GM11168 (cell line): ENCODE results near the gene CREB3L4.
"Not testable (repeated sequence)": the region's sequence is repeated elsewhere in the genome, so short reads cannot be mapped to it uniquely, and the experiment has no call there.

Source experiments
- in situ Hi-C: fragments of 300-500 bp; cut with MboI; formaldehyde crosslinking; loops from one replicate; pipeline ENCODE4 v1.12.0; 2022; ENCODE audit warnings: low sequenced_read_pairs; ENCODE audit not compliant: unreplicated experiment

CREB3L4 gene

DNA sequence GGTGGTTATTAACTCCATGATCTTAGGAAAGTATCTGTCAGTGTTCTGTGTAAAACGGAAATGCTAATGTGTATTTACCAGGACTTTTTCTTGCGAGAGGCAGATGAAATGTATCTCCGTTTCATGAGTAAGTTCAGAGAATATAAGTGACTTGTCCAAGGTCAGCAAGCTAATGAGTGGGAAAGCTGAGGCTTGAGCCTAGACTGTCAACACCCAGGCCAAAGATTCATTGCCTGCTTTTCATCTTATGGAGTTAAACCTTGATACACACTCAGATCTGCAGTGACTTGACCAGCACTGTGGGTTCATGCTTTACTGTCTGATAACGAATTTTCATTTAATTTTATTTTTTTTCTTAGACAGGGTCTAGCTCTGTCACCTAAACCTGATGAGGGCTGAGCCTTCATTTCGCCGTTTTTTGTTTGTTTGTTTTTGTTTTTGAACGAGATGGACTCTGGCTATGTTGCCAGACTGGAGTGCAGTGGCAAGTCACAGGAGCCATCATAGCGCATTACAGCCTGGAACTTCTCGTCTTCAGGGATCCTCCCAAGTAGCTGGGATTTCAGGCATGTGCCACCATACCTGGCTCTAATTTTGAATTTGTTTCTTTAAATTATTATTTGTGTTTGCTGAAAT lies 10.7 kb downstream of the CREB3L4 start:
- in situ Hi-C loops: loop anchor here (10.0 to 25.0 kb wide), 2 partner anchors 304 to 466 kb away; partner anchors contain the start of genes ILF2 and NPR1

GRCh38 chr1:153979091-153979490 lies 11.4 kb downstream of the CREB3L4 start:
- in situ Hi-C loops: loop anchor here (10.0 to 25.0 kb wide), 2 partner anchors 304 to 467 kb away; partner anchors contain the start of genes ILF2 and NPR1

DNA sequence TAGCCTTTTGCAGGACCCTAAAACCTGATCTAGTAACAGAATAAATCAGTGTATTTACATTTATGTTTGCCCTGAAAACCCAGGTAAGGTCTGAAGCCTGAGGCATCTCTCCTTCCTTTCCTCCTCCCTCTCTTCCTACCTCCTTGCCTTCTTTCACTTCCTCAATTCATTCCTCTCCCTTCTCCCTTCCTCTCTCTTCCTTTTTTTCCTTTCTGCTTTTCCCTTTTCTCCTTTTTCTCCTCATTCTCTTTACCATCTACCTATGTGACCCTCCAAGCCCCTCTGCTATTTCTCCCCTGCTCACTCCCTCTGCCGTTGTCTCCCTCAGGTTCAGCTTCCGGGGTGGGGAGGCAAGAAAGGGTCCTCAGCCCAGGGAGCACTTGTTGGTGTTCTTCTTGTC lies 14.0 kb downstream of the CREB3L4 start:
- in situ Hi-C loops: loop anchor here (25.0 kb wide), 1 partner anchor 469 kb away; no protein-coding TSS in a partner anchor

- in situ Hi-C loops: loop anchor here (25.0 kb wide), 1 partner anchor 472 kb away; no protein-coding TSS in a partner anchor
Measured at GRCh38 chr1:153984123-153984894, 16.6 kb downstream of the CREB3L4 start.

GRCh38 chr1:153985341-153985912 lies 17.7 kb downstream of the CREB3L4 start:
- in situ Hi-C loops: loop anchor here (25.0 kb wide), 1 partner anchor 473 kb away; no protein-coding TSS in a partner anchor

GRCh38 chr1:153985941-153986761 lies 18.4 kb downstream of the CREB3L4 start, which contains the start of gene RAB13:
TSS of gene RAB13 (minus strand) at chr1:153986339. CDS start at chr1:153986236, 103 bp downstream.
- in situ Hi-C loops: loop anchor here (25.0 kb wide), 1 partner anchor 474 kb away; no protein-coding TSS in a partner anchor

- in situ Hi-C loops: loop anchor here (25.0 kb wide), 1 partner anchor 475 kb away; no protein-coding TSS in a partner anchor
Measured at GRCh38 chr1:153987621-153988020, 19.9 kb downstream of the CREB3L4 start.

DNA sequence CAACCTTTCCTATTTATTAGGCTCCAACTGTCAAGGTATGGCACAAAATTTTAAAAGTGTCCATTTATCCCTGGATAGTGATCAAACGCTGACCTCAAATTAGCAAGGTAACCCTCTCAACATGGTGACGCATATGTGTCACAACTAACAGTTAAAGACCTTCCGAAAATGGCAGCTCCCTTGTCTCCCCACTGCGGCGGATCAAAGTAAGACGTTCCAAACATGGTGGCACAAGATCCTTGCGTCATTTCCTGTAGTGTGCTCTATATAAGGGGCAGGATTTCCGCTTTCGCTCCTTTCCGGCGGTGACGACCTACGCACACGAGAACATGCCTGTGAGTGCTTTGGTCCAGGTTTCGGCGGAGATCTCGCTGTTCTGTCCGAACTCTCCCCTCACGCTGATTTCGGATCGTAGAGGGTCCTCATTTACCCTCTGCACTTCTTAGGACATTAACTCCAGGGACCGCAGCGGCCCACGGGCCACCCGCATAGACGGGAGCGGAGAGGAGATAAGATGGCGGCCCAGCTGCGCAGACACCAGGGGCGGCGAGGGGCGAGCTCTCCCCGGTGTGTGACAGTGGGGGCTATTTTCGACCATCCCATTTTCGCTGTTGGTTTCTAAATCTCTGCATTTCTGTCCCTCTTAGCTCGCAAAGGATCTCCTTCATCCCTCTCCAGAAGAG lies 22.9 kb downstream of the CREB3L4 start, which contains the start of gene RPS27:
Gene RPS27 (plus strand): TSS at position 295 of the 683 bp plus-strand sequence. CDS start 35 bp downstream, at position 330.
- in situ Hi-C loops: loop anchor here (25.0 kb wide), 1 partner anchor 478 kb away; no protein-coding TSS in a partner anchor

- in situ Hi-C loops: loop anchor here (25.0 kb wide), 1 partner anchor 479 kb away; no protein-coding TSS in a partner anchor
Measured at GRCh38 chr1:153991151-153991630, 23.5 kb downstream of the CREB3L4 start.

GRCh38 chr1:153991806-153992205 lies 24.1 kb downstream of the CREB3L4 start:
- in situ Hi-C loops: loop anchor here (25.0 kb wide), 1 partner anchor 480 kb away; no protein-coding TSS in a partner anchor

GRCh38 chr1:153995202-153995601 lies 27.5 kb downstream of the CREB3L4 start:
- in situ Hi-C loops: loop anchor here (25.0 kb wide), 1 partner anchor 483 kb away; no protein-coding TSS in a partner anchor

DNA sequence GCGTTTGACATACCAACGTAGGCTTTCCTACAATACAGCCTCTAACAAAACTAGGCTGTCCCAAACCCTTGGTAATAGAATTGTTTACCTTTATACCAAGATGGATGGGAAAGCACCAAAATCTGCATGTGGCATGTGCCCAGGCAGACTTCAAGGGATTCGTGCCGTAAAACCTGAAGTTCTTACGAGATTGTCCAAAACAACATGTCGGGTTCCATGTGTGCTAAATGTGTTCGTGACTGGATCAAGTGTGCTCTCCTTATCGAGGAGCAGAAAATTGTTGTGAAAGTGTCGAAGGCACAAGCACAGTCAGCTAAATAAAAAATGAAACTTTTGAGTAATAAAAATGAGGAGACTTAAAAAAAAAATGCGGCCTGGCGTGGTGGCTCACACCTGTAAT lies 27.9 kb downstream of the CREB3L4 start:
- in situ Hi-C loops: loop anchor here (25.0 kb wide), 1 partner anchor 483 kb away; no protein-coding TSS in a partner anchor

- in situ Hi-C loops: loop anchor here (25.0 kb wide), 1 partner anchor 485 kb away; no protein-coding TSS in a partner anchor
Measured at GRCh38 chr1:153996882-153997281, 29.2 kb downstream of the CREB3L4 start.

- in situ Hi-C loops: no loop called here
Measured at GRCh38 chr1:154000420-154000819, 32.7 kb downstream of the CREB3L4 start.

DNA sequence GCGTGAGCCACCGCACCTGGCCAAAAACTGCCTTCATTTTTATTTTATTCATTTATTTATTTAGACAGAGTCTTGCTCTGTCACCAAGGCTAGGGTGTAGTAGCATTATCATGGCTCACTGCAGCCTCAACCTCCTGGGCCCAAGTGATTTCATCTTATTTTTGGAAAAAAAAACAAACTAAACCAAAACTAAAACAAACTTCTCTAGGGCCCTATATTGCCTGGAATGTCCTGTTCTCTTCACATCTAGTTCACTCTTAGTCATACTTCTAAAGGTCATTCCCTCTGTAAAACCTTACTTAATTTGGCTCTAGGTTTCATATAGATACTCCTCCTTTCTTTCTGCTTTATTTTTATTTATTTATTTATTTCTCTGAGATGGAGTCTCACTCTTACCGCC lies 38.4 kb downstream of the CREB3L4 start:
- in situ Hi-C loops: no loop called here

- in situ Hi-C loops: no loop called here
Measured at GRCh38 chr1:154012129-154012528, 44.4 kb downstream of the CREB3L4 start.

GRCh38 chr1:154012543-154012942 lies 44.8 kb downstream of the CREB3L4 start:
- in situ Hi-C loops: not testable (repeated sequence)

DNA sequence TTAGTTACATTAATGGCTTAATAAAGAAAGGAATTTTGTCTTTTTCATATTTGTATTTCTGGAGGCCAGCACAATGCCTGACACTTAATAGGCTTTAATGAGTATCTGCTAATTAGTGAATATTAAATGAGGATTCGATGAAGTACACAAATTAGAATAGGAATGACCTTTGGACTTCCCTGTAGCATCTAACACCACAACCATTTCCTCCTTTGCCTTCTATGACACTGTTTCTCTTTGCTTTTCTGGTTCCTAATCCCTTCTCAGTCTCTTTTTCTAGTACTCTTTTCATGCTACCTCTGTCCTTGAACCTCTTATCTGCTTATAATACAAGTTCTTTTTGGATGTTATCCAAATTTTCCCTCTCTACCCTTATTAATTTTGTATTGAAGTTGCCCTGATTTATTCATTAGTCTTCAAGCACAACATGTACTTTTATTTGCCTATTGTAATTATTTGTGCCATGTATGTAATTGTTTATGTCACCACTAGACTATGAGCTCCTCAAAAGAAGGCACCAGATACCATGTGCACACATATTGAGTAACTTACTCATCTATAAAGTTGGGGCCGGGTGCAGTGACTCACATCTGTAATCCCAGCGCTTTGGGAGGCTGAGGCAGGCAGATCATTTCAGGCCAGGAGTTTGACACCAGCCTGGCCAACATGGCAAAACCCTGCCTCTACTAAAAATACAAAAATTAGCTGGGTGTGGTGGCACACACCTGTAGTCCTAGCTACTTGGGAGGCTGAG lies 46.6 kb downstream of the CREB3L4 start:
- in situ Hi-C loops: no loop called here
